Mesothelial cell of epicardium (in vitro differentiated cells): ENCODE results near the gene COX6B2. TPM values are rescaled to one million over a fixed set of nuclear protein-coding genes. Genes with fewer than 3 reads are reported as not detected.

Experiments used
- DNase-seq, 2 experiments: peaks; one replicate each; pipeline ENCODE4 v3.0.0; 2021; ENCODE audit warnings: low spot score in 2 of 2; ENCODE audit not compliant: unreplicated experiment in 2 of 2
- H3K27ac Mint-ChIP-seq: 2 replicates; pipeline ENCODE4 v1.8.0; 2021; ENCODE audit warnings: mixed read lengths
- H3K27me3 Mint-ChIP-seq: 2 replicates; pipeline ENCODE4 v1.8.0; 2021; ENCODE audit warnings: low read depth, mixed read lengths
- H3K36me3 Mint-ChIP-seq: 2 replicates; pipeline ENCODE4 v1.8.0; 2021; ENCODE audit warnings: mixed read lengths
- H3K4me1 Mint-ChIP-seq: 2 replicates; pipeline ENCODE4 v1.8.0; 2021; ENCODE audit warnings: mixed read lengths
- H3K4me3 Mint-ChIP-seq: 2 replicates; pipeline ENCODE4 v1.8.0; 2021; ENCODE audit warnings: mild to moderate bottlenecking, moderate library complexity, mixed read lengths
- H3K9me3 Mint-ChIP-seq: 2 replicates; pipeline ENCODE4 v1.8.0; 2021; ENCODE audit warnings: mixed read lengths
- total RNA-seq: library from RNA; stranded (reverse); gene quantifications from 3 replicates; pipeline ENCODE4 v1.2.1, GENCODE V29; 2021
- TF ChIP-seq, protein P1 (sequence below): fragments of 200-600 bp; sonication (generic); IDR thresholded peaks from one replicate; pipeline ENCODE4 v1.5.0; 2021; ENCODE audit warnings: antibody characterized with exemption; ENCODE audit not compliant: unreplicated experiment

Gene COX6B2
- total RNA-seq, 1 donor from 2014 or later, result 11.5 TPM

GRCh38 chr19:55389386-55390317 is 35.1 kb upstream of the COX6B2 start:
- no peak overlapping the region for H3K4me3 Mint-ChIP-seq

GRCh38 chr19:55387736-55388497 is 33.4 kb upstream of the COX6B2 start:
- peak overlapping the region; percentile 30 for H3K27ac Mint-ChIP-seq
- no peaks in the 10 kb centered on the region for H3K27me3 Mint-ChIP-seq
- TF ChIP-seq, protein P1, sequence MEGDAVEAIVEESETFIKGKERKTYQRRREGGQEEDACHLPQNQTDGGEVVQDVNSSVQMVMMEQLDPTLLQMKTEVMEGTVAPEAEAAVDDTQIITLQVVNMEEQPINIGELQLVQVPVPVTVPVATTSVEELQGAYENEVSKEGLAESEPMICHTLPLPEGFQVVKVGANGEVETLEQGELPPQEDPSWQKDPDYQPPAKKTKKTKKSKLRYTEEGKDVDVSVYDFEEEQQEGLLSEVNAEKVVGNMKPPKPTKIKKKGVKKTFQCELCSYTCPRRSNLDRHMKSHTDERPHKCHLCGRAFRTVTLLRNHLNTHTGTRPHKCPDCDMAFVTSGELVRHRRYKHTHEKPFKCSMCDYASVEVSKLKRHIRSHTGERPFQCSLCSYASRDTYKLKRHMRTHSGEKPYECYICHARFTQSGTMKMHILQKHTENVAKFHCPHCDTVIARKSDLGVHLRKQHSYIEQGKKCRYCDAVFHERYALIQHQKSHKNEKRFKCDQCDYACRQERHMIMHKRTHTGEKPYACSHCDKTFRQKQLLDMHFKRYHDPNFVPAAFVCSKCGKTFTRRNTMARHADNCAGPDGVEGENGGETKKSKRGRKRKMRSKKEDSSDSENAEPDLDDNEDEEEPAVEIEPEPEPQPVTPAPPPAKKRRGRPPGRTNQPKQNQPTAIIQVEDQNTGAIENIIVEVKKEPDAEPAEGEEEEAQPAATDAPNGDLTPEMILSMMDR, result no peak
- H3K36me3 Mint-ChIP-seq, result peaks cover 20% of the 10 kb centered on the region
- peak overlapping the region; percentile 99 for H3K4me3 Mint-ChIP-seq
- no peak for DNase-seq
- no peaks in the 10 kb centered on the region for H3K9me3 Mint-ChIP-seq
- peaks cover 55% of the 10 kb centered on the region for H3K4me1 Mint-ChIP-seq

More at GRCh38 chr19:55389386-55390317, 35.1 kb upstream of the COX6B2 start:
- TF ChIP-seq, protein P1, result no peak
- no peak for DNase-seq
- no peaks in the 10 kb centered on the region for H3K27me3 Mint-ChIP-seq
- no peaks in the 10 kb centered on the region for H3K9me3 Mint-ChIP-seq
- H3K36me3 Mint-ChIP-seq, result peaks cover 20% of the 10 kb centered on the region
- H3K4me1 Mint-ChIP-seq, result peaks cover 52% of the 10 kb centered on the region
- peak overlapping the region; percentile 50 for H3K27ac Mint-ChIP-seq

DNA sequence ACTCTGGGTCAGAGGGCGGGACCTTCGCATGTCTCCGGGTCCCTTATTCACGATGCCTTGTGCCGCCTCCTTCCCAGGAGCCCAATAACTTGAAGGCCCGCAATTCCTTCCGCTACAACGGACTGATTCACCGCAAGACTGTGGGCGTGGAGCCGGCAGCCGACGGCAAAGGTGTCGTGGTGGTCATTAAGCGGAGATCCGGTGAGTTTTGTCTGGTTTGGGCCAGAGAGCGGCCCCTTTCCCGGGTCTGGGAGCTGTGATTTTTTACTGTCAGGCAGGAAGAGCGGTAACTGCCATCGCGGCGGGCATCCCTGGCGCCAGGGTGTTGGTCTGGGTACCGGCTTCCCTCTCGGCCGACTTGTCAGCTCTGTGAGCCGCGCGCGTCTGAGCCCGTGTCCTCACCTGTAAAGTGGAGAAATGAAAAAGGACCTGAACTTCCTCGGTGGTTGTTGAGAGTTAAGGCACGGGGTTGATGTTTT is 32.0 kb upstream of the COX6B2 start:
- Mint-ChIP-seq H3K9me3 (no peaks in the 10 kb centered on the region), H3K36me3 (peaks cover 20% of the 10 kb centered on the region), H3K4me1 (peaks cover 55% of the 10 kb centered on the region), H3K27ac (peak overlapping the region; percentile 97), H3K4me3 (peak overlapping the region; percentile 99), H3K27me3 (no peaks in the 10 kb centered on the region)
- TF ChIP-seq, protein P1, result no peak
- DNase-seq, result no peak

DNA sequence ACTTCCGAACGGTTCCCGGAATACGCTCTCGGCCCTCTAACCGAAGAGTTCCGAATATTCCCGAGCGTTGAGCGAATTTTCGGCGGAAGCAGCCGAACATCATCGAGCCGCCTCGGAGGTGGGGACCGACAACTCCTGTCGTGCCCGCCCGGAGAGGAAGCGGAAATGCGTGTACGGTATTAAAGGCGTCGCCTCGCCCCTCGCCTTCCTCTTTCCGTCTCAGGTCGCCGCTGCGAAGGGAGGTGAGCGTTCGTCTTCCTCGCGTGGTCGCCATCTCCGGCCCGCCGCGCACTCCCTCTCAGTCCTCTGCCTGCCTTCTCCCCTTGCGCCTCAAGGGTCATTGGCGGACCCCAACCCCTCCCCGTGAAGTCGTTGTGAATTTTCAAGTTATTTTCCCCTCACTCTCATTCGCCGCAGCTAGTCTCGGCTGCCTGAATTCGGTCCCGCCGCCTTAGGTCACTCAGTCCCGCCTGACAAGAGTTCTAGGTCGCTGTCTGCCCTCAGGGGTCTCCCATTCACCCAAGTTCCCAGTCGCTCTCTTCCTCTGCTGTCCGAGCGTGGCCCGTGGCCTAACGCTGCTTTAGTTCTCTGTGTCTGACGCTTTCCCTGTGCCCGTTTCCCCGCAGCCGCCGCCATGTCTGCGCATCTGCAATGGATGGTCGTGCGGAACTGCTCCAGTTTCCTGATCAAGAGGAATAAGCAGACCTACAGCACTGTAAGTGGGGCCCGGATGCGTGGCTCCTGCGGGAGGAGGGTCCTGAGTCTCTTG is 31.4 kb upstream of the COX6B2 start, which contains the start of gene RPL28:
Gene RPL28 (plus strand): TSS at position 209 of the 769 bp plus-strand sequence. CDS start 426 bp downstream, at position 635.
- peaks cover 55% of the 10 kb centered on the region for H3K4me1 Mint-ChIP-seq
- peak within 1 kb of the TSS; percentile 97 for H3K27ac Mint-ChIP-seq
- TF ChIP-seq, protein P1, result no peak

More for the DNA sequence above, 31.4 kb upstream of the COX6B2 start, which contains the start of gene RPL28:
- Mint-ChIP-seq H3K27me3 (no peaks in the 10 kb centered on the region), H3K36me3 (peaks cover 20% of the 10 kb centered on the region), H3K4me3 (peak within 1 kb of the TSS; percentile 99), H3K9me3 (no peaks in the 10 kb centered on the region)
- DNase-seq, result peak; percentile 90 to 99
